PFSK-1 (cell line): ENCODE results near the gene NBL1. TPM values are rescaled to one million over a fixed set of nuclear protein-coding genes. Genes with fewer than 3 reads are reported as not detected.

Experiments
- FOXP2 ChIP-seq: optimal IDR thresholded peaks from 2 replicates; pipeline ENCODE3; 2011; ENCODE audit warnings: borderline replicate concordance, control low read depth, inconsistent platforms; ENCODE audit not compliant: insufficient read depth; ENCODE audit errors: extremely low read length, extremely low read depth
- POLR2AphosphoS5 ChIP-seq: IDR thresholded peaks from 2 replicates; pipeline ENCODE4 v1.6.1; 2012; ENCODE audit warnings: low read depth, mild to moderate bottlenecking, control low read depth, low read length, moderate library complexity
- SIN3A ChIP-seq: IDR thresholded peaks from 2 replicates; pipeline ENCODE4 v1.6.1; 2012; ENCODE audit warnings: mild to moderate bottlenecking, low read length, moderate library complexity, borderline replicate concordance; ENCODE audit not compliant: insufficient read depth
- TAF1 ChIP-seq: IDR thresholded peaks from 2 replicates; pipeline ENCODE4 v1.6.1; 2012; ENCODE audit warnings: low read length, control low read depth, borderline replicate concordance; ENCODE audit not compliant: insufficient read depth
- polyA plus RNA-seq: library from polyadenylated mRNA; unstranded; fragments of >200 nt; gene quantifications from one replicate; pipeline ENCODE4 v1.2.1, GENCODE V29; 2012; ENCODE audit warnings: low read depth, missing spikeins; ENCODE audit not compliant: insufficient read length
- TF ChIP-seq, protein P1 (sequence below), 2 experiments: IDR thresholded peaks; 2 replicates each; pipeline versions ENCODE4 v1.6.1 to v1.8.0; 2011 to 2012; ENCODE audit warnings: low read depth in 2 of 2, low read length in 2 of 2, control low read depth in 1 of 2, inconsistent platforms in 1 of 2, mild to moderate bottlenecking in 1 of 2, moderate library complexity in 1 of 2; ENCODE audit not compliant: insufficient read depth in 1 of 2

Gene NBL1
- 3.9 TPM for polyA plus RNA-seq

DNA sequence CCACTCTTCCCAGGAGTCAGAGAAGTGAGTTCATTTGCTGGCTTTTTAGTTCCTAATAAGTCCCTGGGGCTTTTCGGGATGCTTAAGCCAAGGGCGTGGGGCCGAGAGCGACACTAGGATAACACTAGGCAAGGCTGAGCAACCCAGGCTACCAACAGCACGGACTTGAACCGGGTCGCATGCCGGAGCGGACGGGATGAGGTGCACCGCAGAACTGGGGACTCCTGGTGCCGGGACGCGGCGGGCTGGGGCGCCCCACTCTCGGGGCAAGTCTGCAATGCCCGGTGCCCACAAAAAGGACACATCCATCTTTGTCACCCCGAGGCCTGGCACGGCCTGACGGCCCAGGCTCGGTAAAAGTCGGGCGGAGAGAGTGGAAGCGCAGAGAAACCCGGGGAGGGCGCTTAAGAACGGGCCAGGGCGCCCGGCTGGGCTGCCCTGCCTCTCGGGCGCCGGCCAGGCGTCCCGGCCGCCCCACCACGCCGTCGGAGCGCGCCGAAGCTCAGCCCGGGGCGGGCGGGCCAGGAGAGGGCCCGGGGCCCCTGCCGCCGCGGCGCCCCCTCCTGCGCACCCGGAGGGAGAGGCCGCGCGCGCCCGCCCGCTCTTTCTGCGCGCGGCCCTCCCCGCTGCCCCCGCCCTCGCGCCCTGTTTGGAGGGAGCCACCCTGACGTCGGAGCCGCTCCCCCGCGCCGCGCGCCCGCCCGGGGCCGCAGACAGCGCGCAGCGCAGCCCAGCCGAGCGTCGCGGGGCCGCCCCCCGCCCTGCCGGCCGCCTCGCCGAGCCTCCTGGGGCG lies at the start of gene NBL1:
Gene NBL1, plus strand, starts transcription at position 710 of the 793 bp plus-strand sequence. CDS start 10,720 bp downstream, outside the sequence.
- no peak for TF ChIP-seq SIN3A
- TF ChIP-seq POLR2AphosphoS5 = no peak
- no peak for TF ChIP-seq FOXP2
- no peak for TF ChIP-seq TAF1
- TF ChIP-seq, protein P1, sequence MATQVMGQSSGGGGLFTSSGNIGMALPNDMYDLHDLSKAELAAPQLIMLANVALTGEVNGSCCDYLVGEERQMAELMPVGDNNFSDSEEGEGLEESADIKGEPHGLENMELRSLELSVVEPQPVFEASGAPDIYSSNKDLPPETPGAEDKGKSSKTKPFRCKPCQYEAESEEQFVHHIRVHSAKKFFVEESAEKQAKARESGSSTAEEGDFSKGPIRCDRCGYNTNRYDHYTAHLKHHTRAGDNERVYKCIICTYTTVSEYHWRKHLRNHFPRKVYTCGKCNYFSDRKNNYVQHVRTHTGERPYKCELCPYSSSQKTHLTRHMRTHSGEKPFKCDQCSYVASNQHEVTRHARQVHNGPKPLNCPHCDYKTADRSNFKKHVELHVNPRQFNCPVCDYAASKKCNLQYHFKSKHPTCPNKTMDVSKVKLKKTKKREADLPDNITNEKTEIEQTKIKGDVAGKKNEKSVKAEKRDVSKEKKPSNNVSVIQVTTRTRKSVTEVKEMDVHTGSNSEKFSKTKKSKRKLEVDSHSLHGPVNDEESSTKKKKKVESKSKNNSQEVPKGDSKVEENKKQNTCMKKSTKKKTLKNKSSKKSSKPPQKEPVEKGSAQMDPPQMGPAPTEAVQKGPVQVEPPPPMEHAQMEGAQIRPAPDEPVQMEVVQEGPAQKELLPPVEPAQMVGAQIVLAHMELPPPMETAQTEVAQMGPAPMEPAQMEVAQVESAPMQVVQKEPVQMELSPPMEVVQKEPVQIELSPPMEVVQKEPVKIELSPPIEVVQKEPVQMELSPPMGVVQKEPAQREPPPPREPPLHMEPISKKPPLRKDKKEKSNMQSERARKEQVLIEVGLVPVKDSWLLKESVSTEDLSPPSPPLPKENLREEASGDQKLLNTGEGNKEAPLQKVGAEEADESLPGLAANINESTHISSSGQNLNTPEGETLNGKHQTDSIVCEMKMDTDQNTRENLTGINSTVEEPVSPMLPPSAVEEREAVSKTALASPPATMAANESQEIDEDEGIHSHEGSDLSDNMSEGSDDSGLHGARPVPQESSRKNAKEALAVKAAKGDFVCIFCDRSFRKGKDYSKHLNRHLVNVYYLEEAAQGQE (IDR thresholded peaks at IDR 0.05; ENCODE audit: insufficient read depth in 1 of 2, low read depth in 2 of 2, low read length in 2 of 2) = no peak

DNA sequence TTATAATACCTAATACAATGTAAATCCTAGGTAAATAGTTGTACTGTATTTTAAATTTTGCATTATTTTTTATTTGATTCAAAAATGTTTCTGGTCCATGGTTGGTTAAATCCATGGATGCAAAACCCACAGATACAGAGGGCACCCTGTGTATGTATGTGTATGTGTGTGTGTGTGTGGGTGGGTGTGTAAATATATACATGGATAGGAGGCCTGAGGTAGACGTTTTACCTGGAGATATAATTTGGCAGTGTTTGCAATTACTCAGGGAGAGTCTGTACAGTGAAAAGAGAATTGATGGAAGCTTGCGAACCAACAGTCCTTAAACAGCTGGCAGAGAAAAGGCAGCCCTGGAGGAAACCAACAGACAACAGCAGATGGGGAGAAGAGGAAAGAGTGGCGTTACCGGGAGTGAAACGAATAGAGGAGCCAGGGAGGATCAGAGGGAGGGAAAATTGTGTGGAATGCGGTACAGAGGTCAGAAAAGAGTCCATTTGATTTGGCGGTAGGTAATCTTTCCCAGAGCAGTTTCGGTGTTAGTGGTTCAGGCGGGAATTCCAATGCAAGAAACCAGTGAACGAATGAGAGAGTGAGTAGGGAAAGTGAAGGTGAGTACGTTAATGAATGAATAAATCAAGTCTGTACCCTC lies 47.9 kb upstream of the NBL1 start:
- TF ChIP-seq TAF1 (peak; percentile 11; the same call in 1 of the 2 replicates), POLR2AphosphoS5 (no peak)

- TF ChIP-seq POLR2AphosphoS5 (no peak; the same call in 1 of the 2 replicates), FOXP2 (peak; percentile 14), SIN3A (no peak), TAF1 (peak; percentile 56; the same call in 1 of the 2 replicates)
- TF ChIP-seq, protein P1 (IDR thresholded peaks at IDR 0.05; ENCODE audit: insufficient read depth in 1 of 2, low read depth in 2 of 2, low read length in 2 of 2) = no peak
These were observed 47.2 kb upstream of the NBL1 start for GRCh38 chr1:19596714-19597495.

- TF ChIP-seq TAF1 = no peak
- no peak for TF ChIP-seq FOXP2
- TF ChIP-seq, protein P1 (IDR thresholded peaks at IDR 0.05; ENCODE audit: insufficient read depth in 1 of 2, low read depth in 2 of 2, low read length in 2 of 2) = no peak
- TF ChIP-seq POLR2AphosphoS5 = no peak
- TF ChIP-seq SIN3A = no peak
These were observed 46.4 kb upstream of the NBL1 start for GRCh38 chr1:19597496-19598309.

GRCh38 chr1:19599810-19600209 lies 44.3 kb upstream of the NBL1 start:
- TF ChIP-seq, protein P1 (IDR thresholded peaks at IDR 0.05; ENCODE audit: insufficient read depth in 1 of 2, low read depth in 2 of 2, low read length in 2 of 2) = no peak
- TF ChIP-seq POLR2AphosphoS5 (no peak), FOXP2 (no peak), SIN3A (no peak), TAF1 (no peak)
